ENCODE measurements around the gene PLK5. TPM values are rescaled to one million over a fixed set of nuclear protein-coding genes. Genes with fewer than 3 reads are reported as not detected.

Gene PLK5
- total RNA-seq, 1 experiment from 2014 or later: 1.4 TPM

Other genes with a start within 250 kb of the PLK5 start
- 59.4 to 65.9 TPM (median 65.7 TPM) in 3 replicates for gene FAM174C, start 248.5 kb upstream of the PLK5 start, total RNA-seq (2021)
- 11.4 to 14.2 TPM (median 12.6 TPM) in 3 replicates for gene EFNA2, start 238.2 kb upstream of the PLK5 start, total RNA-seq (2021)
- gene NDUFS7, start 140.2 kb upstream of the PLK5 start, total RNA-seq (2021): 136 to 149 TPM (median 139 TPM) in 3 replicates
- 27.7 to 33.6 TPM (median 28.9 TPM) in 3 replicates for gene GAMT, start 122.5 kb upstream of the PLK5 start, total RNA-seq (2021)
- 338 to 360 TPM (median 339 TPM) in 3 replicates for gene DAZAP1, start 116.5 kb upstream of the PLK5 start, total RNA-seq (2021)
- 1,932 to 2,169 TPM (median 2,158 TPM) in 3 replicates for gene RPS15, start 85.7 kb upstream of the PLK5 start, total RNA-seq (2021)
- gene APC2, start 74.0 kb upstream of the PLK5 start, total RNA-seq (2021): 1.0 to 1.4 TPM (median 1.1 TPM) in 3 replicates
- 56.5 to 65.7 TPM (median 60.4 TPM) in 3 replicates for gene C19orf25, start 44.9 kb upstream of the PLK5 start, total RNA-seq (2021)
- gene PCSK4, start 33.7 kb upstream of the PLK5 start, total RNA-seq (2021): 18.6 to 22.4 TPM (median 21.5 TPM) in 3 replicates
- gene REEP6, start 32.9 kb upstream of the PLK5 start, total RNA-seq (2021): 17.0 to 19.5 TPM (median 19.1 TPM) in 3 replicates
- gene ADAMTSL5, start 11.1 kb upstream of the PLK5 start, total RNA-seq (2021): 0.55 to 1.9 TPM (median 1.5 TPM) in 3 replicates
- 69.5 to 80.5 TPM (median 78.2 TPM) in 3 replicates for gene MEX3D, start 44.2 kb downstream of the PLK5 start, total RNA-seq (2021)
- gene MBD3, start 68.8 kb downstream of the PLK5 start, total RNA-seq (2021): 90.2 to 94.8 TPM (median 93.2 TPM) in 3 replicates
- 195 to 198 TPM (median 196 TPM) in 3 replicates for gene UQCR11, start 81.4 kb downstream of the PLK5 start, total RNA-seq (2021)
- gene TCF3, start 128.5 kb downstream of the PLK5 start, total RNA-seq (2021): 323 to 350 TPM (median 324 TPM) in 3 replicates
- 0.04 TPM in 1 of 3 replicates, not detected in the others for gene ONECUT3, start 229.4 kb downstream of the PLK5 start, total RNA-seq (2021)